HK-2 (cell line): ENCODE measurements around the gene HOXD12.

Source experiments
- DNase-seq: peaks from one replicate; pipeline ENCODE4 v3.0.0-alpha.2; 2018; ENCODE audit not compliant: unreplicated experiment

HOXD12 gene

GRCh38 chr2:176105730-176106580, 6.4 kb downstream of the HOXD12 start:
- DNase-seq = no peak

- DNase-seq = peak; percentile 62
Observed at GRCh38 chr2:176106581-176107539, 7.3 kb downstream of the HOXD12 start, which contains the start of gene HOXD11. TSS of gene HOXD11 (plus strand) at chr2:176107280. CDS start at chr2:176107356, 76 bp downstream.

GRCh38 chr2:176107731-176108181, 8.2 kb downstream of the HOXD12 start:
- no peak for DNase-seq

- DNase-seq = no peak
Observed at GRCh38 chr2:176109192-176109901, 9.8 kb downstream of the HOXD12 start.

- no peak for DNase-seq
Observed at GRCh38 chr2:176109946-176110345, 10.4 kb downstream of the HOXD12 start.

GRCh38 chr2:176110415-176111308, 11.1 kb downstream of the HOXD12 start:
- DNase-seq = no peak

GRCh38 chr2:176111309-176111663, 11.7 kb downstream of the HOXD12 start:
- DNase-seq = no peak

- no peak for DNase-seq
Observed at GRCh38 chr2:176111846-176112374, 12.3 kb downstream of the HOXD12 start.

GRCh38 chr2:176112375-176113302, 13.0 kb downstream of the HOXD12 start:
- DNase-seq = no peak

- no peak for DNase-seq
Observed at GRCh38 chr2:176114120-176114929, 14.7 kb downstream of the HOXD12 start.

- DNase-seq = no peak
Observed at GRCh38 chr2:176114930-176115625, 15.5 kb downstream of the HOXD12 start.

GRCh38 chr2:176115883-176116813, 16.6 kb downstream of the HOXD12 start, which contains the start of gene HOXD10:
TSS of gene HOXD10 (plus strand) at chr2:176116778. CDS start at chr2:176116834, 56 bp downstream.
- DNase-seq = no peak

- no peak for DNase-seq
Observed at GRCh38 chr2:176117162-176117822, 17.7 kb downstream of the HOXD12 start.

- no peak for DNase-seq
Observed at GRCh38 chr2:176117823-176118371, 18.3 kb downstream of the HOXD12 start.

- DNase-seq = no peak
Observed at GRCh38 chr2:176118601-176119339, 19.2 kb downstream of the HOXD12 start.
